ENCODE results near the gene BEGAIN.

BEGAIN gene

DNA sequence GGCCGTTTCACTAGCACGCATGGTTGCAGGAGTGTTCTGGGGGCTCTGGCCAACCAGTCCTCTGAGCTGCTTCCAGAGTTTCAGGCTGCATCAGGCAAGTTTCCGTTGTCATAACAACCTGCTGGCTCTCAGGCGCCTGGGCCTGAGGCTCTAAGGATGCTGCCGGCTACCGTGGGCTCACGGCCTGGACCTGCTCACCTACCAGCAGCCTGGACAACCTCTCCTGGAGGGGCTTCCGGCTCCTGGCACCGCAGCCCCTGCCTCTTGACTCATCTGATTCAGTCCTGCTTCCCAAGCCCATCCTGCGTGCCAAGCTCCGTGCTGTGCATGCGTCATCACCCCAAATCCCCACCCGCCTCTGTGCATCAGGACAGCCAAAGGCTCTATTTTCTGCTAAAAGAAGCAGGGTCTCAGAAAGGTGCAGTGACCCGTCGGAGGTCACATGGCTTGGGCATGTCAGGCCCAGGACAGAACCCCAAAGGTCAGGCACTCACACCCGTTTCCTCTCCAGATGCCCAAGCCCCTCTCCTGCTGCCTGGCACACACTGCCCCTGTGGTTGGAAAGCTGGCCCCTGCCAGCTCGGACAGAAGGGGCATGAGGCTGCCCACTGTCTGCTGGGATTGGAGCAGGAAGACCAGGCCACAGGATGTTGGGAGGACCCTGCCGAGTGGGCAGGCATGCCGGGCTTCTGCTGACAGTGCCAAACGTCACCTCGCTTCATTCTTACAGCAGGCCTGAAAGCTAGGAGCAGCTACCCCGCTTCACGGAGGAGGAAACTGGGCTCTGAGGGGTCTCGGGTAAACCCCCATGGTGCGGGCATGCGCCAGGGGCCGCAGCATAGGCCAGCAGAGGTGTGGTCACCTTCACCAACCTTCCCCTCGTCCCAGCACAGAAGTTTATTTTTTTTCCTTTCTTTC is 5.7 kb downstream of the BEGAIN start:
- no peaks in the 10 kb centered on the region for H3K4me1 ChIP-seq (ENCODE audit: control insufficient read depth, insufficient read depth, low read length)
- WGBS, 2 experiments, result 88 to 89% methylated on average over 28 of the region's 28 CpGs
- no peaks in the 10 kb centered on the region for H3K9me3 ChIP-seq (ENCODE audit: control insufficient read depth, low read length)

DNA sequence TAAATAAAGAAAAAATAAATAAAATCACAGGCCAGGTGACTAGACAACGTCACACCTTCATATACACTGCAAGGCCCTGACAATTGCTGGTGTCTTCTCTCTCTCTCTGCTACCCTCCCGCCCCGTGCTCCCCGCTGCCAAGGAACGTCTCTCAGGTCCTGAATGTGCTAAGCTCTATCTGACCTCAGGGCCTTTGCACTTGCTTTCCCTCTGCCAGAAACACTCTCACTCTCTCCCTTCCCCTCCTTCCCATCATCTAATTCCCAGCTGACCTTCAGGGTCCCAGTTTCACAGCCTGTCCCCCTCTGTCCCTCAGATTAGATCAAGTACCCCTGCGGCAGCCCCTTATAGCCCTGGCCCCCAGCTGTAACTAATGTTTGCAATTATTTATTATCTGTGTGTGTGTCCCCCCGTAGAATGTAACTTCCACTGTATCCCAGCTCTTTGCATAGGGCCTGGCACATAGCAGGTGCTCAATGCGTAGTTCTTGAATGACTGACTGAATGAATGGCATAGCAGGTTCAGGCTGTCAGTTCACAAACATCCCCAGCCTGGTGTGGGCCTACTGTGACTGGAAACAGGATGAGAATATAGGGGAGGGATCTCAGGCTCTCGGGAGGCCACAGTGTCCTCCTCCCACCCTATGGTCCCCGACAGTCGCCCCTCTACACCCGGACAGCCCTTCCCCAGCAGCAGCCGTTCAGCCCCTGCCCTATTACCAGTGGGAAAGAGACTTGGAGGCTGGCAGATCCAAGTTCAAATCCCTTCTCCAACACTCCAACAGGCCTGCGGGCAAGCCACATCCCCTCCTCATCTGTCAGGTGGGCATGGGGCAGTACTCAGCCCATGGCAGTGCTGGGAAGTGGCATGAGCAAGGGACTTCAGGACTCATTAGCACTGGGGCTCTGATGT is 6.6 kb downstream of the BEGAIN start:
- Histone ChIP-seq H3K9me3 (ENCODE audit: control insufficient read depth, low read length) (no peaks in the 10 kb centered on the region), H3K27me3 (ENCODE audit: control insufficient read depth, insufficient read depth, low read length, poor library complexity, severe bottlenecking) (peaks cover 13% of the 10 kb centered on the region)
- WGBS, 2 experiments, result 92 to 93% methylated on average over 14 of the region's 14 CpGs

More for the DNA sequence above, 5.7 kb downstream of the BEGAIN start:
- no peaks in the 10 kb centered on the region for H3K36me3 ChIP-seq (ENCODE audit: control insufficient read depth, insufficient read depth, low read length)
- H3K4me3 ChIP-seq (ENCODE audit: insufficient read depth, low read depth, low read length), result no peak overlapping the region
- H3K27me3 ChIP-seq (ENCODE audit: control insufficient read depth, insufficient read depth, low read length, poor library complexity, severe bottlenecking), result peaks cover 22% of the 10 kb centered on the region
- no peak overlapping the region for H3K27ac ChIP-seq (ENCODE audit: insufficient read depth, low read depth, low read length, poor library complexity, severe bottlenecking)

DNA sequence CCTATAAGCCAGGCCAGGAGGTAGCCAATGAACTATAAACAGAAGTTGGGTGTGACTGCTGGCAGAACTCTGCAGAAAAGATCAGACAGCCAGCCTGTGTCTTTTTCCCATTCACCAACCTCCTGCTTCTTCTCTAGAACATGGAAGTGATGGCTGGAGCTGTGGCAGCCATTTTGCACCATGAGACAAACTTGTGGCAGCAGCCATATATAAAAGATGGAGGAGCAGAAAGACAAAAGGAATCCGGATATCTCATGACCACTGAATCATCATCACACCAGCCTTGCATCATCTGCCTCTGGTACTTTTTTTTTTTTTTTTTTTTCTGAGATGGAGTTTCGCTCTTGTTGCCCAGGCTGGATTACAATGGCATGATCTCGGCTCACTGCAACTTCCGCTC is 8.7 kb downstream of the BEGAIN start:
- peaks cover 3% of the 10 kb centered on the region for H3K4me1 ChIP-seq (ENCODE audit: control insufficient read depth, insufficient read depth, low read length)
- 86 to 96% methylated on average over 4 of the region's 4 CpGs for WGBS, 2 experiments
- no peaks in the 10 kb centered on the region for H3K27me3 ChIP-seq (ENCODE audit: control insufficient read depth, insufficient read depth, low read length, poor library complexity, severe bottlenecking)
- H3K9me3 ChIP-seq (ENCODE audit: control insufficient read depth, low read length), result no peaks in the 10 kb centered on the region
- H3K27ac ChIP-seq (ENCODE audit: insufficient read depth, low read depth, low read length, poor library complexity, severe bottlenecking), result no peak overlapping the region
- no peak overlapping the region for H3K4me3 ChIP-seq (ENCODE audit: insufficient read depth, low read depth, low read length)
- H3K36me3 ChIP-seq (ENCODE audit: control insufficient read depth, insufficient read depth, low read length), result no peaks in the 10 kb centered on the region

More for the DNA sequence above, 6.6 kb downstream of the BEGAIN start:
- Histone ChIP-seq H3K36me3 (ENCODE audit: control insufficient read depth, insufficient read depth, low read length) (no peaks in the 10 kb centered on the region), H3K4me3 (ENCODE audit: insufficient read depth, low read depth, low read length) (no peak overlapping the region), H3K4me1 (ENCODE audit: control insufficient read depth, insufficient read depth, low read length) (no peaks in the 10 kb centered on the region), H3K27ac (ENCODE audit: insufficient read depth, low read depth, low read length, poor library complexity, severe bottlenecking) (no peak overlapping the region)

DNA sequence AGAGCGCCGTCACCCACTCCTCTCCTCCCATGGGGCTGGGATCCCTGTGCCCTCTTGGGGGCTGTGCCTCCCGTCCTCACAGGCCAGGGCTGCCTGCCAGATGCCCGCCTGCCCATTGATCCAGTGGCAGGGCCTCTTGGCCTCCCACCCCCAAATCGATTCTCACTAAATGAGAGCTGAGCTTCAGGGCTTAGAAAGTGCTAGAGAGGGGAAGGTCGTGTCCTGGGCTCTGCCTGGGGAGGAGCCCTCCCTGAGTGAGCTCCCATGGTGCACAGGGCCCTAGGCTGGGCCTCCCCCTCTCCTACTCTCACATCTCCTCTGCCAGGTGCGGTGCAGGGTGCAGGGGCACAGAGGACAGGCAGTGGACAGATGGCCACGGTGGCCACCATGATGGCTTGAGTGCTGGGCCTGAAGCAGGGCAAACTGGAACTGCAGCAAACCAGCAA is 9.2 kb downstream of the BEGAIN start:
- Histone ChIP-seq H3K4me3 (ENCODE audit: insufficient read depth, low read depth, low read length) (no peak overlapping the region), H3K27me3 (ENCODE audit: control insufficient read depth, insufficient read depth, low read length, poor library complexity, severe bottlenecking) (no peaks in the 10 kb centered on the region), H3K4me1 (ENCODE audit: control insufficient read depth, insufficient read depth, low read length) (peaks cover 8% of the 10 kb centered on the region), H3K9me3 (ENCODE audit: control insufficient read depth, low read length) (no peaks in the 10 kb centered on the region), H3K27ac (ENCODE audit: insufficient read depth, low read depth, low read length, poor library complexity, severe bottlenecking) (no peak overlapping the region), H3K36me3 (ENCODE audit: control insufficient read depth, insufficient read depth, low read length) (no peaks in the 10 kb centered on the region)
- 89% methylated on average over 8 of the region's 8 CpGs for WGBS, 2 experiments

DNA sequence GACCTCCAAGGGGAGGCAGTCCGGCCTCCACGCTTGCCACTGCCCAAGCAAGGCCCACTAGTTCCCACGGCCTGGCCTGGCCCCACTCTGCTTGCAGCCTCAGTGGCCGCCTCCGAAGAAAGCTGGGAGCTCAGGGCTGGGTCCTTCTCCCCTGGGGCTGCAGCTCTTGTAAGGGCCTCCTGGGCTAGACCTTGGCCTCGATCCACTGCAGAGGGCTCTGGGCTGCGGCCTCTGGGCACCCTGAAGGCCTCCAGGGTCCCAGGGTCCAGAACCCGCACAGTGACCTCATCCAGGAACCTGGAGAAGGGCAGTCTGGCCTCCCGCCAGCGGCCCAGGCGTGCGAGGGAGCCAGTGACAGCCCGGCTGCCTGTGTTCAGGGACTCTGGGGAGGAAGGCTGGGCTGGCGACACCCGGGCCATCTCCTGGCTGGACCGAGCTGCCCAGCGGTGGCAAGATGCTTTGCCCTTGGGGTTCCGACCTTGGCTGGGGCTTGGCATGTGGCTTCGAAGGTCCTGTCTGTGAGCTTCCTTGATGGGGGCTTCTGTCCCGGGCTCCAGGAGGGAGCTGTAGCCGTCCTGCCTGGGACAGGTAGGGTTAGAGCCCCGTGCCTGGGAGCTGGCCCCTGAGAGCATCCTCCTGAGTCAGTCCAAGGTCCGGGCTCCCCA is 9.8 kb downstream of the BEGAIN start:
- H3K27me3 ChIP-seq (ENCODE audit: control insufficient read depth, insufficient read depth, low read length, poor library complexity, severe bottlenecking), result no peaks in the 10 kb centered on the region
- H3K36me3 ChIP-seq (ENCODE audit: control insufficient read depth, insufficient read depth, low read length), result no peaks in the 10 kb centered on the region
- H3K4me3 ChIP-seq (ENCODE audit: insufficient read depth, low read depth, low read length), result no peak overlapping the region
- peaks cover 8% of the 10 kb centered on the region for H3K4me1 ChIP-seq (ENCODE audit: control insufficient read depth, insufficient read depth, low read length)
- WGBS, 2 experiments, result 91 to 93% methylated on average over 23 of the region's 23 CpGs
- no peaks in the 10 kb centered on the region for H3K9me3 ChIP-seq (ENCODE audit: control insufficient read depth, low read length)
- H3K27ac ChIP-seq (ENCODE audit: insufficient read depth, low read depth, low read length, poor library complexity, severe bottlenecking), result no peak overlapping the region

DNA sequence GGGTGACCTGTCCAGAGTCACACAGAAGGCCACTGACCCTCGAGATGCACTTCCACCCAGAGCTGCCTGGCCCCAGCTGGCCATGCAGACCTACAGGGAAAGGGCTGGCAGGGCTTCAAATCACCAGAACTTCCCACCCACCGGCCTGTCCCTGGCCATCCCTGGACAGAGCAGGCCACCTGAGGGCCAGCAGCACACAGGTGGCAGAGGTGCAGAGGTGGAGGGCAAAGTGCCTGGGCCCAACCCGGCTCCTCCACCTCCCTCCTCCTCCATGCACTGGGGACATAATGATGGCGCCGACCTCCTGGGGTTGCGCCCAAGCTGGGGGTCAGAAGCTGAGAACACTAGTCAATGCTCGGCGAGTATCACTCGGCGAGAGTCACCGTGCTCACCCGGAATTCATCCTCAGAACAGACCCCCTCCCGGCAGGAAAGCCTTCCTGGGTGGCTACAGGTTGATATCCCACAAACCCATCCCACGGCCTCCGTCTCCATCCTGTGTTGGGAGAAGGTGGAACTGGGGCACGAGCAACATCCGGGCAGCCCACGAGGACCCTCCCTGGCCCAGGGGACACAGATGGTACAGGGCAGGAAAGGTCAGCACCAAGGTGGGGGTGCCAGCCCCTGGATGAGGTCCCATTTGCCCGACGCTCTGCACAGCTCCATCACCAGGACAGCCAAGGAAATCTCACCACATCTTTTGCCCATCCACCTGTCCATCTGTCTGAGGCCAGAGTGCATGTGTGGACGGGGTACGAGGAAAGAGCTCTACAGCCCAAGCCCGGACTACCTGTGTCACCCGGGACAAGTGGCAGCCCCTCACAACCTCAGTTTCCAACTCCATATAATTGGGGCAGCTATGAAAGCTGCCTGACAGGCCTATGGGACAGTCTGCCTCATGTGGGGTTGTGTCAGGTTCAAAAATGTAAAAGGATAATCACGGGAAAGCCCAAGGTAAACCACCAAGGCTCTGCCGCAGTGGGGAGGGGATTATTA is 10.8 kb downstream of the BEGAIN start:
- WGBS, 2 experiments, result 94% methylated on average over 26 of the region's 26 CpGs
- H3K27me3 ChIP-seq (ENCODE audit: control insufficient read depth, insufficient read depth, low read length, poor library complexity, severe bottlenecking), result no peaks in the 10 kb centered on the region
- H3K4me3 ChIP-seq (ENCODE audit: insufficient read depth, low read depth, low read length), result no peak overlapping the region
- H3K27ac ChIP-seq (ENCODE audit: insufficient read depth, low read depth, low read length, poor library complexity, severe bottlenecking), result no peak overlapping the region
- no peaks in the 10 kb centered on the region for H3K36me3 ChIP-seq (ENCODE audit: control insufficient read depth, insufficient read depth, low read length)
- H3K4me1 ChIP-seq (ENCODE audit: control insufficient read depth, insufficient read depth, low read length), result peaks cover 8% of the 10 kb centered on the region
- no peaks in the 10 kb centered on the region for H3K9me3 ChIP-seq (ENCODE audit: control insufficient read depth, low read length)

DNA sequence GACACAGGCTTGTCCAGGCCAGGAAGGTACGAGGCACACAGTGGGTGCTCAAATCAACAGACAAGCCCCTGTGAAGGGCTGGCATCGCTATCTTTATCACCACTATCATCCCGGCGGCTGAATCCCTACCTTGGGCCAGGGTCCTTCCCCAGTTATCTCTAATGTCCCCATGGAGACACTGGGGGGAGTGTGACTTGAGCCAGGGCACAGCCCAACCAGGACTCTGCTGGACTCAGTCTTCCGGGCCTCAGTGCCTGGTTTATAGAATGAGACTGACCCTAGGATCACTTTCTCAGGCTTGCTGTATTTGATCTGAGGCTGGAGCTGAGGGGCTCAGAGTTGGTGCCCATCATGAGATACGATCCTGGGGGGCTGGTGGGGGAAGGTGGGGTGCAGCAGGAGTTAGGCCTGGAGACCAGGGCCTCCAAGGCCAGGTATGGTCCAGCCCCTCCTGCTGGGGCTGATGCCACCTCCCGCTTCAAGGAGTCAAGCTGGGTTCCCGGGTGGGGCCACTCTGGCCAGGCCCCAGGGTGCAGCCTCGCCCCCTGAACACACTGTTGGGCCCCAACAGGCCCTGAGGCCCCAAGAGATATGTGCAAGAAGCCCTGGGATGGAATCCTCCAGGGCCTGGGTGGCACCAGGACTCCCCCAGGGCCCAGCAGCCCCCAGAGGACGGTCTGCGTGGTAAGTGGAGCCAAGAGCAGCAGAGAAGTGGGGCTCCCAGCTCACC is 11.8 kb downstream of the BEGAIN start:
- no peak overlapping the region for H3K4me3 ChIP-seq (ENCODE audit: insufficient read depth, low read depth, low read length)
- H3K27me3 ChIP-seq (ENCODE audit: control insufficient read depth, insufficient read depth, low read length, poor library complexity, severe bottlenecking), result peaks cover 3% of the 10 kb centered on the region
- peaks cover 8% of the 10 kb centered on the region for H3K4me1 ChIP-seq (ENCODE audit: control insufficient read depth, insufficient read depth, low read length)
- H3K9me3 ChIP-seq (ENCODE audit: control insufficient read depth, low read length), result no peaks in the 10 kb centered on the region
- no peak overlapping the region for H3K27ac ChIP-seq (ENCODE audit: insufficient read depth, low read depth, low read length, poor library complexity, severe bottlenecking)
- no peaks in the 10 kb centered on the region for H3K36me3 ChIP-seq (ENCODE audit: control insufficient read depth, insufficient read depth, low read length)
- 91 to 94% methylated on average over 11 of the region's 11 CpGs for WGBS, 2 experiments

DNA sequence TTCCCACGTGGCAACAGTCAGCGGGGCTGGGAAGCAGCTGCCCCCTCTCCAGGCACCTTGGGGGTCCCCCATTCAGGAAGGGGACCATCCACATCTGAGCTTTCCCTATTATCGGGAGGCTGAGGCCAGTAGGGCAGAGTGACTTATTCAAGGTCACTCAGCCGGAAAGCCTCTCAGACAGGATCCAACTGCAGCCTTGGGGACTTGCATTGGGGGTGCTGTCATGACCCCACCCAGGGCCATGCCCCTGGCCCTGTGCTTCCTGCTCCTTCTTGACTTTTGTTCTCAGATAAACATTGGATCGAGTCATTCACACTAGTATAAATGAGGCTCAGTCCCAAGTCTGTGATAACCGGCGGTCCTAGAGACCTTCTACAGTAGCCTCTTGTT is 12.6 kb downstream of the BEGAIN start:
- Histone ChIP-seq H3K27ac (ENCODE audit: insufficient read depth, low read depth, low read length, poor library complexity, severe bottlenecking) (no peak overlapping the region), H3K27me3 (ENCODE audit: control insufficient read depth, insufficient read depth, low read length, poor library complexity, severe bottlenecking) (peaks cover 11% of the 10 kb centered on the region)

More for the DNA sequence above, 12.6 kb downstream of the BEGAIN start:
- Histone ChIP-seq H3K4me3 (ENCODE audit: insufficient read depth, low read depth, low read length) (no peak overlapping the region), H3K9me3 (ENCODE audit: control insufficient read depth, low read length) (no peaks in the 10 kb centered on the region), H3K4me1 (ENCODE audit: control insufficient read depth, insufficient read depth, low read length) (peaks cover 12% of the 10 kb centered on the region), H3K36me3 (ENCODE audit: control insufficient read depth, insufficient read depth, low read length) (no peaks in the 10 kb centered on the region)
- 85 to 88% methylated on average over 7 of the region's 7 CpGs for WGBS, 2 experiments

All from ectodermal cell (in vitro differentiated cells).